Endodermal cell (in vitro differentiated cells): ENCODE results near the gene SAFB2. TPM values are rescaled to one million over a fixed set of nuclear protein-coding genes. Genes with fewer than 3 reads are reported as not detected.

Experiments used
- DNase-seq: peaks from one replicate; pipeline ENCODE4 v3.0.0-alpha.2; 2017
- H3K27ac ChIP-seq: 2 replicates; pipeline ENCODE4 v1.5.1; 2013; ENCODE audit warnings: mild to moderate bottlenecking, low read depth, low read length, moderate library complexity
- H3K27me3 ChIP-seq: 2 replicates; pipeline ENCODE4 v1.6.1; 2013; ENCODE audit warnings: mild to moderate bottlenecking, low read length, moderate library complexity; ENCODE audit not compliant: insufficient read depth, control insufficient read depth, poor library complexity, severe bottlenecking
- H3K36me3 ChIP-seq: 2 replicates; pipeline ENCODE4 v1.7.0; 2013; ENCODE audit warnings: mild to moderate bottlenecking, low read length, moderate library complexity; ENCODE audit not compliant: control insufficient read depth, insufficient read depth
- H3K4me1 ChIP-seq: one replicate; pipeline ENCODE4 v1.7.0; 2013; ENCODE audit warnings: low read length; ENCODE audit not compliant: control insufficient read depth, insufficient read depth
- H3K4me3 ChIP-seq: 2 replicates; pipeline ENCODE4 v1.5.1; 2013; ENCODE audit warnings: mild to moderate bottlenecking, low read length, moderate library complexity
- H3K9ac ChIP-seq: 2 replicates; pipeline ENCODE4 v1.6.1; 2013; ENCODE audit warnings: mild to moderate bottlenecking, low read length, moderate library complexity; ENCODE audit not compliant: poor library complexity, severe bottlenecking; ENCODE audit errors: extremely low read depth
- H3K9me3 ChIP-seq: 2 replicates; pipeline ENCODE4 v1.6.1; 2013; ENCODE audit warnings: mild to moderate bottlenecking, low read length, moderate library complexity; ENCODE audit not compliant: control insufficient read depth
- H3K27ac Mint-ChIP-seq: 2 replicates; pipeline ENCODE4 v1.8.0; 2020; ENCODE audit warnings: mixed read lengths
- H3K27me3 Mint-ChIP-seq: 2 replicates; pipeline ENCODE4 v1.8.0; 2021; ENCODE audit warnings: mild to moderate bottlenecking, mixed read lengths; ENCODE audit not compliant: insufficient read depth
- H3K36me3 Mint-ChIP-seq: 2 replicates; pipeline ENCODE4 v1.8.0; 2020; ENCODE audit warnings: low read depth, mixed read lengths
- H3K4me1 Mint-ChIP-seq: 2 replicates; pipeline ENCODE4 v1.8.0; 2020; ENCODE audit warnings: mixed read lengths
- H3K4me3 Mint-ChIP-seq: 2 replicates; pipeline ENCODE4 v1.8.0; 2020; ENCODE audit warnings: mild to moderate bottlenecking, moderate library complexity, mixed read lengths
- H3K9me3 Mint-ChIP-seq: 2 replicates; pipeline ENCODE4 v1.8.0; 2020; ENCODE audit warnings: mild to moderate bottlenecking, mixed read lengths
- CTCF ChIP-seq: fragments of 200-600 bp; sonication (generic); conservative IDR thresholded peaks from 2 replicates; pipeline ENCODE4 v1.5.0; 2021; ENCODE audit warnings: antibody characterized with exemption, mild to moderate bottlenecking
- WGBS, 2 experiments: methylation state at CpG; one replicate each; pipeline versions ENCODE4 v1.1.5 to v1.1.7; 2013; ENCODE audit warnings: missing lambda C conversion rate in 2 of 2, mixed read lengths in 1 of 2; ENCODE audit not compliant: insufficient coverage in 1 of 2, insufficient read length in 1 of 2; 5-methylcytosine and 5-hydroxymethylcytosine counted together
- total RNA-seq, 2 donors: library from RNA; stranded (reverse); fragmentation: NEBNext Ultra II Directional in 1 of 2; extraction: Animal tissue kit (Norgen Biotek cat#: 25700) in 1 of 2; gene quantifications; 2 replicates in 1 of 2; 3 replicates in 1 of 2; pipeline ENCODE4 v1.2.1, GENCODE V29; 2021

The SAFB2 gene
- total RNA-seq, 2 donors from 2014 or later, result 69.2 to 74.6 TPM

- Histone ChIP-seq H3K4me3 (no peak overlapping the region), H3K9me3 (no peaks in the 10 kb centered on the region), H3K36me3 (no peaks in the 10 kb centered on the region), H3K4me1 (no peaks in the 10 kb centered on the region), H3K27ac (no peak overlapping the region), H3K27me3 (no peaks in the 10 kb centered on the region), H3K9ac (no peak overlapping the region)
- TF ChIP-seq CTCF, result no peak
- Mint-ChIP-seq H3K4me1 (peaks cover 9% of the 10 kb centered on the region), H3K9me3 (no peaks in the 10 kb centered on the region), H3K4me3 (no peak overlapping the region), H3K27ac (no peak overlapping the region), H3K36me3 (no peaks in the 10 kb centered on the region), H3K27me3 (peaks cover 13% of the 10 kb centered on the region)
- no peak for DNase-seq
- 89% methylated on average over 7 of the region's 7 CpGs; no CpG with 5 or more reads in 1 of the 2 experiments for WGBS, 2 experiments
Observed at GRCh38 chr19:5541456-5541855, 81.1 kb downstream of the SAFB2 start.

GRCh38 chr19:5540208-5540607 is 82.4 kb downstream of the SAFB2 start:
- Mint-ChIP-seq H3K27ac (no peak overlapping the region), H3K36me3 (no peaks in the 10 kb centered on the region), H3K27me3 (peaks cover 9% of the 10 kb centered on the region), H3K9me3 (peaks cover 8% of the 10 kb centered on the region), H3K4me1 (peaks cover 14% of the 10 kb centered on the region), H3K4me3 (no peak overlapping the region)
- no peak for TF ChIP-seq CTCF
- Histone ChIP-seq H3K4me1 (no peaks in the 10 kb centered on the region), H3K36me3 (no peaks in the 10 kb centered on the region), H3K9ac (no peak overlapping the region), H3K4me3 (no peak overlapping the region), H3K27ac (no peak overlapping the region), H3K9me3 (peaks cover 3% of the 10 kb centered on the region), H3K27me3 (no peaks in the 10 kb centered on the region)
- DNase-seq, result no peak
- WGBS, 2 experiments, result 90 to 96% methylated on average over 7 to 10 of the region's 10 CpGs

- Histone ChIP-seq H3K27me3 (no peaks in the 10 kb centered on the region), H3K9ac (no peak overlapping the region), H3K4me1 (no peaks in the 10 kb centered on the region), H3K27ac (no peak overlapping the region), H3K4me3 (no peak overlapping the region), H3K9me3 (peaks cover 11% of the 10 kb centered on the region), H3K36me3 (no peaks in the 10 kb centered on the region)
- H3K9me3 Mint-ChIP-seq, result peaks cover 30% of the 10 kb centered on the region
- WGBS, 2 experiments, result 87% methylated on average over 9 to 12 of the region's 12 CpGs
- H3K27me3 Mint-ChIP-seq, result peaks cover 24% of the 10 kb centered on the region
- no peak overlapping the region for H3K4me3 Mint-ChIP-seq
- H3K27ac Mint-ChIP-seq, result no peak overlapping the region
- peaks cover 14% of the 10 kb centered on the region for H3K4me1 Mint-ChIP-seq
- no peak for DNase-seq
- TF ChIP-seq CTCF, result no peak
- H3K36me3 Mint-ChIP-seq, result peaks cover 3% of the 10 kb centered on the region
Observed at GRCh38 chr19:5537870-5538269, 84.7 kb downstream of the SAFB2 start.

Other genes with a start within 250 kb of the SAFB2 start
- gene ZNRF4, start 167.4 kb downstream of the SAFB2 start, total RNA-seq, result not detected
- 1 to 10 TPM in 1 of 2 donors, under 1 TPM in 1; 0.53 to 1.2 TPM for gene TINCR, start 54.8 kb downstream of the SAFB2 start, total RNA-seq
- gene SAFB, start 307 bp upstream of the SAFB2 start, total RNA-seq, result 100 to 1,000 TPM; 130 to 153 TPM
- gene MICOS13, start 57.7 kb upstream of the SAFB2 start, total RNA-seq, result 10 to 100 TPM; 26.3 to 35.0 TPM
- gene HSD11B1L, start 58.3 kb upstream of the SAFB2 start, total RNA-seq, result 10 to 100 TPM in 1 of 2 donors, 1 to 10 TPM in 1; 7.7 to 12.7 TPM
- 1,000 to 10,000 TPM; 1,005 to 1,008 TPM for gene RPL36, start 67.5 kb upstream of the SAFB2 start, total RNA-seq
- gene LONP1, start 97.4 kb upstream of the SAFB2 start, total RNA-seq, result 100 to 1,000 TPM in 1 of 2 donors, 10 to 100 TPM in 1; 97.1 to 109 TPM
- not detected for gene CATSPERD, start 97.9 kb upstream of the SAFB2 start, total RNA-seq
- gene PRR22, start 162.0 kb upstream of the SAFB2 start, total RNA-seq, result 1 to 10 TPM; 1.9 to 3.6 TPM
- gene DUS3L, start 168.4 kb upstream of the SAFB2 start, total RNA-seq, result 10 to 100 TPM; 19.6 to 36.8 TPM
- 1 to 10 TPM; 5.8 to 6.4 TPM for gene NRTN, start 182.3 kb upstream of the SAFB2 start, total RNA-seq
- gene FUT6, start 216.9 kb upstream of the SAFB2 start, total RNA-seq, result not detected
- 1 to 10 TPM in 1 of 2 donors, not detected in 1; 1.3 TPM for gene FUT3, start 228.7 kb upstream of the SAFB2 start, total RNA-seq
- gene FUT5, start 247.8 kb upstream of the SAFB2 start, total RNA-seq, result 1 to 10 TPM in 1 of 2 donors, not detected in 1; 1.3 TPM